GM10266 (cell line): Measurements from ENCODE around the gene ORM2.
"Not testable (repeated sequence)": the region's sequence is repeated elsewhere in the genome, so short reads cannot be mapped to it uniquely, and the experiment has no call there.

Experiments
- DNase-seq: peaks from one replicate; pipeline ENCODE4 v3.0.0; 2012; ENCODE audit errors: extremely low spot score
- TF ChIP-seq, protein P1 (sequence below): IDR thresholded peaks from 2 replicates; pipeline ENCODE4 v1.5.1; 2012; ENCODE audit warnings: mild to moderate bottlenecking, low read depth; ENCODE audit not compliant: control insufficient read depth, insufficient read depth; ENCODE audit errors: missing control alignments

The ORM2 gene

DNA sequence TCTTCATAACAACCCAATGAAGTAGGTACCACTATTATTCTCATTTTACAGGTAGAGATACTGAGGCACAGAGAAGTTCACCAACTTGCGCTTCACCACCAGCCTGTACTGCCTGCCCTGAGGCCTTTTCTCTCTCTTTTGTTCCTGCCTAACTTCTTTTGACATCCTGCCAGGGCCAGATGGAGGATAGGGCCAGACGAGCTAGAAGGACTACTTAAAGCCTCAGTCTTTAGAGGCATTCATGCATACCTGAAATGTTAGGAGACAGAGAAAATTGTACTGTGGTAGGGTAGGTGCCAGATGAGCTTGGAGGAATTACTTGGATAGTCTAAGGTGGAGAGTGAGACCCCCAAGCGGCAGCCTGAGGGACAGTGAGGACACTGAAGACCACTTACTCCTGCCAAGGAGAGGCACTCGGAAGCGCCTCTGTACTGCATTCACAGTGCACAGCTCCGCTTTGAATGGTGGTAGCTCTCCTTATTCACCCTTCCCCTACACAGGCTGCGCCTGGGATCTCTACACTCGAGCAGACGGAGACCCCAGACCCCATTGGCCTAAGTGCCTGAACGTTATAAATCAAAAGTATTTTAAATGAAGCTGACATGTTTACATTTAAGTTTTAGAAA is 13.0 kb upstream of the ORM2 start:
- DNase-seq = no peak
- TF ChIP-seq, protein P1, sequence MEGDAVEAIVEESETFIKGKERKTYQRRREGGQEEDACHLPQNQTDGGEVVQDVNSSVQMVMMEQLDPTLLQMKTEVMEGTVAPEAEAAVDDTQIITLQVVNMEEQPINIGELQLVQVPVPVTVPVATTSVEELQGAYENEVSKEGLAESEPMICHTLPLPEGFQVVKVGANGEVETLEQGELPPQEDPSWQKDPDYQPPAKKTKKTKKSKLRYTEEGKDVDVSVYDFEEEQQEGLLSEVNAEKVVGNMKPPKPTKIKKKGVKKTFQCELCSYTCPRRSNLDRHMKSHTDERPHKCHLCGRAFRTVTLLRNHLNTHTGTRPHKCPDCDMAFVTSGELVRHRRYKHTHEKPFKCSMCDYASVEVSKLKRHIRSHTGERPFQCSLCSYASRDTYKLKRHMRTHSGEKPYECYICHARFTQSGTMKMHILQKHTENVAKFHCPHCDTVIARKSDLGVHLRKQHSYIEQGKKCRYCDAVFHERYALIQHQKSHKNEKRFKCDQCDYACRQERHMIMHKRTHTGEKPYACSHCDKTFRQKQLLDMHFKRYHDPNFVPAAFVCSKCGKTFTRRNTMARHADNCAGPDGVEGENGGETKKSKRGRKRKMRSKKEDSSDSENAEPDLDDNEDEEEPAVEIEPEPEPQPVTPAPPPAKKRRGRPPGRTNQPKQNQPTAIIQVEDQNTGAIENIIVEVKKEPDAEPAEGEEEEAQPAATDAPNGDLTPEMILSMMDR = no peak

GRCh38 chr9:114317665-114318357 is 11.9 kb upstream of the ORM2 start:
- no peak for DNase-seq
- TF ChIP-seq, protein P1 = no peak

GRCh38 chr9:114318416-114318815 is 11.3 kb upstream of the ORM2 start:
- DNase-seq = no peak
- TF ChIP-seq, protein P1 = no peak

DNA sequence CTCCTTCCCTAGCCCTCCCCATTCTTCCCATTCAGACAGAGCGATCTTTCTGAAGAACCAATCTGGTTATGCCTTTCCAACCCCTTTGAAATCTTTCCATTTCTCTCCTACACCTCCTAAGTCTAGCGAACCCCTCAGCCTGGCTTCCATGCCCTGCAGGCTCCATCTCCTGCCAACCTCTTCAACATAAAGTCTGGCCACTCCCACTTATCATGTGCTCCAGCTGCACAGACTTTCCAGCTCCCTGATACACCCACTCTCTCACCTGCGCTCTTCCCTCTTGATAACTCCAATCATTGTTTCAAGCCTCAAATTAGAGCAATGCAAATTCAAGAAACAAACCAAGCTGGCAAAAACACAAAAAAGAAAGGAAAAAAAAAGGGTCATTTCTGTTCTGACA is 10.5 kb upstream of the ORM2 start:
- no peak for DNase-seq
- TF ChIP-seq, protein P1 = no peak

DNA sequence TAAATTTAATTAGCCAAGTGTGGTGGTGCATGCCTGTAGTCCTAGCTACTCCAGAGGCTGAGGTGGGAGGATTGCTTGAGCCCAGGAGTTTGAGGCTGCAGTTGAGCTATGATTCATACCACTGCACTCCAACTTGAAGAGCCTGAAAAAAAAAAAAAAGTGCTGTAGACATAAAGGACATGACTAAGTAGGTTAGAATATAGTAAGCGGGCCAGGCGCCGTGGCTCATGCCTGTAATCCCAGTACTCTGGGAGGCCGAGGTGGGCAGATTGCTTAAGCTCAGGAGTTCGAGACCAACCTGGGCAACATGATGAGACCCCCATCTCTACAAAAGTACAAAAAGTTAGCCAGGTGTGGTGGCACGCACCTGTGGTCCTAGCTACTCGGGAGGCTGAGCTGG is 9.0 kb upstream of the ORM2 start:
- DNase-seq = not testable (repeated sequence)

GRCh38 chr9:114321759-114322158 is 7.9 kb upstream of the ORM2 start:
- no peak for DNase-seq

DNA sequence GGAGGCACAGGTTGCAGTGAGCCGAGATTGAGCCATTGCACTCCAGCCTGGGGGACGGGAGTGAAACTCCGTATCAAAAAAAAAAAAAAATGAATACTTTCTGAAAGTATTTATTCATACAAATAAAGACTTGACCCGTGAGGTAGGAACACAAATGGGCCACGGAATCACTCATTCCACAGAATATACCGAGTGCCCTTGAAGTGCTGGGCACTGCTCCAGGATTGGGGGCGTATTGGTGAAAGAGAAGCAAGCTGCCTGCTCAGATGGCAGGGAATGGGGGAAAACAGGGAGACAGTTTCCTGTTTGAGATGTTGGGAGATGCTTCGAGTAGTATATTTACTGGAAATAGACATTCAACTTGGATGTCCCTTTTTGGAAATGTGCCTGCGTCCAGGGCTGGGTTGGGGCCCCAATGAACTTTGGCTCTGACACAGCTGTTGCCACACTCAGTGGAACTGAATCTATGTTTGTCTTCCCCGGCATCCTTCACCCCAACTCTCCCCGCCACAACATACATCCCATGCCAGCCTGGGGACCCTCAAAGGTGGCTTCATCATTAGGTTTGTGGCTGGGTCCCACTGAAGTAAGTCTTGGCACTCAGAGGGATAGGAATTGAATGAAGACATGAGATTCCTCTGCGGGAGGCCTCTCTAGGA is 7.4 kb upstream of the ORM2 start:
- DNase-seq = not testable (repeated sequence)

More at GRCh38 chr9:114321759-114322158, 7.9 kb upstream of the ORM2 start:
- TF ChIP-seq, protein P1 = no peak

GRCh38 chr9:114322831-114323531 is 6.7 kb upstream of the ORM2 start, which contains the start of gene ORM1:
ORM1 (plus strand) TSS chr9:114323098; CDS start chr9:114323134, 36 bp downstream.
- DNase-seq = not testable (repeated sequence)

DNA sequence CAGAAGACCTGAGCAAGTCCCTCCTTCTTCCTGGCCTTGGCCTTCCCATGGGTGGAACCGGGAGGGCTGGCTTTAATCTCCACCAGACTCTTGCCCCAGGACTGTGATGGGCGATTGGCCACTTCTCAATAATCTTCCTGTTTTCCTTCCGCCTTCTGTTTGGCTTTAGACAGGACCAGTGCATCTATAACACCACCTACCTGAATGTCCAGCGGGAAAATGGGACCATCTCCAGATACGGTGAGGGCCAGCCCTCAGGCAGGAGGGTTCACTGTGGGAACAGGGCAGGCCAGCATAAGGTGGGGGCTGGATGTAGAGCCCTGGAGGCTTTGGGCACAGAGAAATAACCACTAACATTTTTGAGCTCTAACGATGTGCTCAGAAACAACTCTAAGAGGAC is 5.8 kb upstream of the ORM2 start:
- DNase-seq = not testable (repeated sequence)
